Suprapubic skin (tissue), 4 donors: ENCODE data around the gene TMSB10. TPM values are rescaled to one million over a fixed set of nuclear protein-coding genes. Genes with fewer than 3 reads are reported as not detected.

ENCODE experiments used
- DNase-seq, 2 donors: peaks; one replicate each; pipeline ENCODE4 v3.0.0-alpha.2; 2019; ENCODE audit warnings: low spot score in 2 of 2
- H3K27ac ChIP-seq: fragments of 200-600 bp; sonication (generic); one replicate; pipeline ENCODE4 v1.5.1; 2019
- H3K27me3 ChIP-seq: fragments of 200-600 bp; sonication (generic); one replicate; pipeline ENCODE4 v1.5.1; 2019
- H3K36me3 ChIP-seq: fragments of 200-600 bp; sonication (generic); one replicate; pipeline ENCODE4 v1.5.1; 2019
- H3K4me1 ChIP-seq: fragments of 200-600 bp; sonication (generic); one replicate; pipeline ENCODE4 v1.5.1; 2019
- H3K4me3 ChIP-seq: fragments of 200-600 bp; sonication (generic); one replicate; pipeline ENCODE4 v1.5.1; 2019; ENCODE audit warnings: mild to moderate bottlenecking
- H3K9me3 ChIP-seq: fragments of 200-600 bp; sonication (generic); one replicate; pipeline ENCODE4 v1.5.1; 2019
- CTCF ChIP-seq, 2 donors: fragments of 200-600 bp in 1 of 2; fragments of 450-650 bp in 1 of 2; sonication (generic) in 1 of 2; IDR thresholded peaks; one replicate each; pipeline ENCODE4 v1.5.1; 2016 to 2019; ENCODE audit warnings: antibody characterized with exemption in 2 of 2, mild to moderate bottlenecking in 1 of 2, moderate library complexity in 1 of 2
- EP300 ChIP-seq: sonication (generic); formaldehyde crosslinking; IDR thresholded peaks from one replicate; pipeline ENCODE4 v1.6.1; 2017; ENCODE audit warnings: antibody characterized with exemption
- POLR2A ChIP-seq, 2 donors: fragments of 450-650 bp; IDR thresholded peaks; one replicate each; pipeline ENCODE4 v1.6.1; 2017; ENCODE audit warnings: antibody characterized with exemption in 2 of 2, mild to moderate bottlenecking in 2 of 2, moderate library complexity in 2 of 2
- POLR2AphosphoS5 ChIP-seq, 3 donors: sonication (generic); formaldehyde crosslinking; IDR thresholded peaks; one replicate each; pipeline ENCODE4 v1.6.1; 2017; ENCODE audit warnings: antibody characterized with exemption in 3 of 3
- WGBS: methylation state at CpG from one replicate; pipeline ENCODE4 v1.1.5; 2018; 5-methylcytosine and 5-hydroxymethylcytosine counted together
- total RNA-seq, 4 donors: library from RNA; depleted of rRNA; stranded (reverse); fragments of >200 nt; gene quantifications; one replicate each; pipeline ENCODE4 v1.1.0, GENCODE V29; 2016

Gene TMSB10
- total RNA-seq, 4 donors from 2014 or later = 859 to 1,108 (median 964) TPM

- Histone ChIP-seq H3K4me3 (no peak overlapping the region), H3K27me3 (no peaks in the 10 kb centered on the region), H3K27ac (no peak overlapping the region), H3K4me1 (peaks cover 7% of the 10 kb centered on the region), H3K36me3 (no peaks in the 10 kb centered on the region), H3K9me3 (no peaks in the 10 kb centered on the region)
- TF ChIP-seq EP300 = no peak
- no peak for TF ChIP-seq POLR2A (IDR thresholded peaks at IDR 0.05)
- no peak for DNase-seq
- WGBS = 57% methylated on average over 10 of the region's 12 CpGs
Measured at GRCh38 chr2:84946204-84947009, 41.0 kb downstream of the TMSB10 start.

GRCh38 chr2:84947010-84947593 lies 41.6 kb downstream of the TMSB10 start:
- Histone ChIP-seq H3K4me3 (no peak overlapping the region), H3K27me3 (no peaks in the 10 kb centered on the region), H3K27ac (no peak overlapping the region), H3K9me3 (no peaks in the 10 kb centered on the region), H3K4me1 (peaks cover 7% of the 10 kb centered on the region), H3K36me3 (no peaks in the 10 kb centered on the region)
- 83% methylated on average over 10 of the region's 10 CpGs for WGBS
- no peak for TF ChIP-seq CTCF (IDR thresholded peaks at IDR 0.05)
- TF ChIP-seq POLR2A (IDR thresholded peaks at IDR 0.05) = no peak
- TF ChIP-seq EP300 = no peak
- TF ChIP-seq POLR2AphosphoS5 (IDR thresholded peaks at IDR 0.05) = no peak
- no peak for DNase-seq

GRCh38 chr2:84953535-84953934 lies 48.1 kb downstream of the TMSB10 start:
- TF ChIP-seq POLR2AphosphoS5 (IDR thresholded peaks at IDR 0.05) = no peak
- no peak for TF ChIP-seq EP300
- no peak for TF ChIP-seq CTCF (IDR thresholded peaks at IDR 0.05)
- TF ChIP-seq POLR2A (IDR thresholded peaks at IDR 0.05) = no peak
- WGBS = 75% methylated on average over 3 of the region's 3 CpGs
- Histone ChIP-seq H3K27me3 (no peaks in the 10 kb centered on the region), H3K4me3 (no peak overlapping the region), H3K36me3 (no peaks in the 10 kb centered on the region), H3K27ac (no peak overlapping the region), H3K9me3 (no peaks in the 10 kb centered on the region), H3K4me1 (peaks cover 9% of the 10 kb centered on the region)
- DNase-seq = no peak

- Histone ChIP-seq H3K36me3 (no peaks in the 10 kb centered on the region), H3K27ac (no peak overlapping the region), H3K27me3 (no peaks in the 10 kb centered on the region), H3K9me3 (no peaks in the 10 kb centered on the region), H3K4me3 (no peak overlapping the region), H3K4me1 (peaks cover 11% of the 10 kb centered on the region)
- no peak for TF ChIP-seq POLR2AphosphoS5 (IDR thresholded peaks at IDR 0.05)
- TF ChIP-seq CTCF (IDR thresholded peaks at IDR 0.05) = no peak
- TF ChIP-seq EP300 = no peak
- TF ChIP-seq POLR2A (IDR thresholded peaks at IDR 0.05) = no peak
- 96% methylated on average over 6 of the region's 6 CpGs for WGBS
- DNase-seq = no peak
Measured at GRCh38 chr2:84954329-84954728, 48.9 kb downstream of the TMSB10 start.

Other genes with a start within 250 kb of the TMSB10 start
- gene TRABD2A, start 24.6 kb upstream of the TMSB10 start, total RNA-seq = 1 to 10 TPM in 2 of 4 donors, under 1 TPM in 1, not detected in 1; 0.68 to 2.4 (median 1.7) TPM
- gene KCMF1, start 65.5 kb downstream of the TMSB10 start, total RNA-seq = 10 to 100 TPM; 23.5 to 42.6 (median 29.3) TPM
- 1 to 10 TPM in 3 of 4 donors, under 1 TPM in 1; 0.55 to 3.0 (median 1.8) TPM for gene TCF7L1, start 227.7 kb downstream of the TMSB10 start, total RNA-seq